ENCODE measurements around the gene C1orf56.

Gene C1orf56

DNA sequence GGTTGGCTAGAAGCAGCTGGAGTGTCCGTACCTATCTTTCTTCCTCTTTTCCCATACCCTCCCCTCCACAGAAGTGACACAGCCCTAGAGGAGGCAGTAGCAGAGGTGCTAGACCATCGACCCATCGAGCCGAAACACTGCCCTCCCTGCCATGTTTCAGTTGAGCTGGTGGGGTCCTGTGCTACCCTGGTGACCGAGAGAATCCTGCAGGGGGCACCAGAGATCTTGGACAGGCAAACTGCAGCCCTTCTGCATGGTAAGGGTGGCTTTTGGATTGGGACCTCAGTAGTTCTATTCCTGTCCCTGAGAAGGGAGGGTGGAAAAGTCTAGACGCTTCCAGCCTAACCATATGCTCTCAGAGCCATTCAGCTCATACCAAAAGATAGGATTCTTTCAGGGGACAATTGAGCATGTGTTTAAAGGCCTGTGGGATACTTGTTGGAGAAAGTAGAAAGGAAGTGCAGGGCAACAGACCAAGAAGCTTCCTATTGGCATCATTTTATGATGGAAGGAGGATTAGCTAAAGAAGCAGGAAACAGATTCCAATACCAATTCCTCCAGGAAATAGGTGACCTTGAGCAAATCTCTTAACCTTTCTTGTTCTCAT, 22.9 kb upstream of the C1orf56 start:
- in situ Hi-C loops (cut with MboI; ENCODE audit: low sequenced_read_pairs) = no loop called here

GRCh38 chr1:151026460-151026859, 21.1 kb upstream of the C1orf56 start:
- in situ Hi-C loops (cut with MboI; ENCODE audit: low sequenced_read_pairs) = no loop called here

- in situ Hi-C loops (cut with MboI; ENCODE audit: low sequenced_read_pairs) = no loop called here
Measured at GRCh38 chr1:151032164-151032563, 15.4 kb upstream of the C1orf56 start.

- in situ Hi-C loops (cut with MboI; ENCODE audit: low sequenced_read_pairs) = no loop called here
Measured at GRCh38 chr1:151035167-151035566, 12.4 kb upstream of the C1orf56 start.

DNA sequence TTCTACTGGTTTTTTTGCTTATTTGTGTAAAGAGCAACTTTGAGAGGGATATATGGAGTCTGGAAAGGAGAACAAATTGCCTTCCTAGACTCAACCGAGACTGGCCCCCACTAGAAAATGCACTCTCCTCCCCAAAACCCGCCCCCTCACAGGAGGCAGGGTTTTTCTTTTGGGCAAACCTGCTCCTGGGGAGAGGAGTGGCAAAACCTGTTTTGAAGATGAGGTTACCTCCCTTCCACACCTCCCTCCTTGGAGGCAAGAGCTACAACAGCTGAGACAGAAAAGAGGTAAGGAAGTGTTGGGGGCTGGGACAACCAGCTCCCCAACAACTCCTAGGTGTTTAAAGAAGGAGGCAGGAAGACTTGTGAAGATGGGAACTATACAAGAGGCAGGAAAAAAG, 11.2 kb upstream of the C1orf56 start, which contains the start of gene BNIPL:
TSS of gene BNIPL (plus strand) at position 231 of the 400 bp plus-strand sequence. CDS start at position 371, 140 bp downstream.
- in situ Hi-C loops (cut with MboI; ENCODE audit: low sequenced_read_pairs) = no loop called here

DNA sequence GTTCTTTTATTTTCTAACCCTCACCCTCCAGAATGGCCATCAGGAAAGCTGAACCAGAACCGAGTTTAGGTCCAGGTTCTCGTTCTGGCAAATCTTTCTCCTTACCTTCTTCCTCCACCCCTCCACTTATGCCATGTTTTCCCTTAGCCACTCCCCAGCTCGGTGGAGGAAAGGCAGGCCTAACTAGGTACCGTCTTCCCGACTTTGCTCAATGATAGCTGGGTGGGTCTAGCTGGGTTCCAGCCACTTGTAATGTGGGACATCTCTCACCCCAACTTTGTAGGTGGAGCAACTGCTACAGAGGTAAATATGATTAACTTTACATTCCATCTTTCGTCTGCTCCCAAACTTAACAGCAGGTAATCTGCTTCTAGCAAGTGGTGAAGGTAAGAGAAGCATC, 10.5 kb upstream of the C1orf56 start:
- in situ Hi-C loops (cut with MboI; ENCODE audit: low sequenced_read_pairs) = no loop called here

GRCh38 chr1:151039521-151039920, 8.0 kb upstream of the C1orf56 start:
- in situ Hi-C loops (cut with MboI; ENCODE audit: low sequenced_read_pairs) = no loop called here

GRCh38 chr1:151043163-151043562, 4.4 kb upstream of the C1orf56 start:
- in situ Hi-C loops (cut with MboI; ENCODE audit: low sequenced_read_pairs) = no loop called here

GRCh38 chr1:151047925-151048644, 534 bp downstream of the C1orf56 start:
- in situ Hi-C loops (cut with MboI; ENCODE audit: low sequenced_read_pairs) = no loop called here

DNA sequence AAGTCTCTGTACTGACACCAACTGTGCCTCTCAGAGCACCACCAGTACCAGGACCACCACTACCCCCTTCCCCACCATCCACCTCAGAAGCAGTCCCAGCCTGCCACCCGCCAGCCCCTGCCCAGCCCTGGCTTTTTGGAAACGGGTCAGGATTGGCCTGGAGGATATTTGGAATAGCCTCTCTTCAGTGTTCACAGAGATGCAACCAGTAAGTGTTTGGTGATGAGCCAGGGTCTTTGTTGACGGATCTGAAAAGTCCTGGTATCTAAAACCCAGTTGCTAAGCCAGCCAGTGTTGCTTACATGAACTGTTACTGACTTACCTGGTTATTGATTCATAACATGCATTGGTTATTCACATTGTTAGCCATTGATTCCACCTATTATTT, 1.1 kb downstream of the C1orf56 start:
- in situ Hi-C loops (cut with MboI; ENCODE audit: low sequenced_read_pairs) = no loop called here

GRCh38 chr1:151049458-151049857, 1.9 kb downstream of the C1orf56 start:
- in situ Hi-C loops (cut with MboI; ENCODE audit: low sequenced_read_pairs) = no loop called here

GRCh38 chr1:151050051-151050688, 2.6 kb downstream of the C1orf56 start:
- in situ Hi-C loops (cut with MboI; ENCODE audit: low sequenced_read_pairs) = no loop called here

- in situ Hi-C loops (cut with MboI; ENCODE audit: low sequenced_read_pairs) = no loop called here
Measured at GRCh38 chr1:151051356-151052009, 3.9 kb downstream of the C1orf56 start.

GRCh38 chr1:151054971-151055547, 7.5 kb downstream of the C1orf56 start:
- in situ Hi-C loops (cut with MboI; ENCODE audit: low sequenced_read_pairs) = no loop called here

DNA sequence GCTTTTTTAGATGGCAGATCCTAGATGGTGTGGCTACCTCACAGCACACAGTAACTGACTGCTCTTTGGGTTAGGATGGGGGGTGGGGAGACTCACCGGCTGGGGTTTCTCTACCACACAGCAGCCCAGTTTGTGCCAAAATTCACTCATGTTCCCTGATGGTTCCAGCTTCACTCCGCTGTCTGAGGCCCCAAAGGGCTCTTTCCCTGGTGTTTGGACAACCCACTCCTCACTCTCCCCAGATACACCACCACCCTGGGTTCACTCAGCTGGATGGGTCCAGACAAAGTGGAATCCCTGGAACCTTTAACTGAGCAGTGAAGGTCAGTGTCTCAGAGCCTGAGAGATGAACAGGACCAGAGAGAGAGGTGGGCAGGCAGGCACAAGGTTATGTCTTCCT, 8.0 kb downstream of the C1orf56 start:
- in situ Hi-C loops (cut with MboI; ENCODE audit: low sequenced_read_pairs) = no loop called here

DNA sequence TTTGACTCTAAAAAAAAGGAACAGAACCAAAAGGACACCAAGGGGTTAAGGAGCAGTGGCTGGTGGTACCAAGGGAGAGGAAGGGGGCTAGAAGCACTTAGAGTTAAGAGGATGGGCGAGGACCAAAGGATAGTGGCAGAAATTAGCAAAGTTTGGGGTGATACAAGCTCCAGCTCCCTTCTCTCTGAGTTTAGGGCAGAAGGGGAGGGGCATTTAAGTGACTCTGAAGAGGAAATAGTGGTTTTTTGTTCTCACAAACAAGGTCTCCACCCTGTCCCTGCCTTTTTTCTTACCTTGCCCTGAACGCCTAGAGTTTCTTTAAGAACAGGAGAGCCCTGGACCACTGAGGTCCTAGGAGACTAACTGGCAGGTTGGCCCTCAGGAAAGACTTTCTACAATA, 8.6 kb downstream of the C1orf56 start:
- in situ Hi-C loops (cut with MboI; ENCODE audit: low sequenced_read_pairs) = no loop called here

DNA sequence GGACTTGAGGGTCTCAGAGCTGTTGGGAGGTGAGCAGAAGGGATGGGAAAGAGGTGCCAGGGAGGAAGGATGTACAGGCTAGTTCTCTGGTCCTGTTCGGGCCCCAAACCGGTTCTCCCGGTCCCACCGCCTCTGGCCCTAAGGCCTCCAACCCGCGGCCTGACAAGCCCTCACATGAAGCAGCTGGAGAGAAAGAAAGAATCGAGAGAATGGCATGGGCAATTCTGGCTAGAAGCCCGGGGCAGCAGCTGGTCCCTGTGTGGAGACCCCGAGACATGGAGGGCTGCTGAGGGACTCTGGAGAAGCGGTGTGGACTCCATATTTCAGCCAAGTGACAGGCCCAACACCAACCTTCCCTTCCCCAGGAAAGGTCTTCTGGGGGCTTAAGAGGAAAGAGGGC, 11.1 kb downstream of the C1orf56 start:
- in situ Hi-C loops (cut with MboI; ENCODE audit: low sequenced_read_pairs) = no loop called here

DNA sequence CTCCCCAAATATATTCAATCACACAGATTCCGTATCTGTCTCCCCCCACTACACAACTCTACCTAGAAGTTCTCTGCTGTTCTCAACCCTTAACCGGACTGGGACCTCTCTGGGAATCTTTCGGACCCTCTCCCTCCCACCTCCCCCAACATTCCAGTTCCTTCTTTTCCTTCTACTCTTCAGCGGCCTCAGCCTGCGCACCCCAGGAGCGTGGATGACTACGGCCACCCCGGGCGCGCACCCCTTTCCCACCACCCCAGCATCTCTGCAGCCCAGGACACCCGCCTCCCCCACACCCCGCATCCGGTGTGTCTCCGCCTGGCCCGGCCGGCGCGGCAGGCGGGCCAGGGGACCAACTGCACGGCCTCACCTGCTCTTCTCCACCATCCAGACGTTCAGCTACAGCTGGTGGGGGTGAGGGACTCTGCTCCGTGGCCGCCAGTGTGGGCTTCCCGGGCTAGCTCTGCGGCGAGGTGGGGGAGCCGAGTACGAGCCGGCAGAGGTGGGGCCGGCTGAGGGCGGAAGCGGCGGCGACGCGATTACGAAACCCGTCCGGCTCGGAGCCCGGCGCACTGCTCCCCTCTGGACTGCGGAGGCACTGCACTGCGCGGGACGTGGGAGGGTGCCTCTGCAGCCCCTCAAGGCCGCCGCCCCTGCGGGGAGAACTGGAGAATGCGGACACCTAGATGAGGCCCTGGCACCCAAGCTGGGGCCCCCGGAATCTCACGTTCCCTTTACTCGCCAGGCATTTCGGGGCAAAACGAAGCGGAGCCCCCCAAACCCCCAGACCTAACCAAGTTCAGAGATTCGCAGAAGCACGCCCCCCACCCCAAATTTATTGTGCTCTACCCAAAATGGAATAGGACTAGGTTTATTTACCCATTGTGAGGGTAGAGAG, 11.8 kb downstream of the C1orf56 start, which contains the start of gene CDC42SE1:
TSS of gene CDC42SE1 (minus strand) at position 514 of the 898 bp plus-strand sequence. CDS start 3,892 bp downstream, outside the sequence.
- in situ Hi-C loops (cut with MboI; ENCODE audit: low sequenced_read_pairs) = no loop called here

DNA sequence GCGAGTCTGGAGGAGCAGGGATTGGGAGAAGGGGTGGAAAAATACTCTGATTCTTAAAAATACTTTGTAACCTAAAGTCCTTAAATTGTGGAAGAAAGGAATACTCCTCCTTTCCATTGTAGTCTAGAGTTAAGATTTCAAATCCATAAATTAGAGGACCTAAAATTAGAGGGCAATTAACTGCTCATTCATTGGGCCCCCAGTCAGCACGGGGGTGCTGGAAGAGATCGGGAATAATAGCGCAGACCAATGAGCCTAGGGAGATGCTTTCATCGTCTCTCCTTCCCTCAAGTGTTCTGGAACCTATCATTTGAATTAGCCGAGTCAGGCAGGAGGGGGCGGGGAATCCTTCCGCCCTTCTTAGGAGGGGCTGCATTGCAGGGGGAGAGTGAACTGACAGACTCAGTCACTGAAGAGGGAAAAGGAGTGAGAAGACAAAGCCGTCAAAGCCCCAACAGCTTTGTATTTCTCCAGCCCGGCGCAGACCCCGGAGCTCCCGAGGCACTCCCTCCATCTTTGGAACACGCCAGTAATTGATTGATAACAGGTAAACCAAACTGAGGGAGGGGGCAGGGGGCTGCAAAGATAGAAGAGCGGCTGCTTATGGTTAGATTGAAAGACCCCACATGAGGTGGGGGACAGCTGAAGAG, 12.6 kb downstream of the C1orf56 start, which contains the start of gene MLLT11:
TSS of gene MLLT11 (plus strand) at position 391 of the 650 bp plus-strand sequence. CDS start 6,828 bp downstream, outside the sequence.
- in situ Hi-C loops (cut with MboI; ENCODE audit: low sequenced_read_pairs) = no loop called here
